Neural cell (in vitro differentiated cells): ENCODE data around the gene LZTS2.

ENCODE experiments used
- CTCF ChIP-seq: fragments of 450-650 bp; IDR thresholded peaks from 2 replicates; pipeline ENCODE4 v1.5.1; 2014; ENCODE audit warnings: antibody characterized with exemption, mild to moderate bottlenecking, moderate library complexity; ENCODE audit not compliant: poor library complexity, severe bottlenecking
- EP300 ChIP-seq: fragments of 450-650 bp; conservative IDR thresholded peaks from 2 replicates; pipeline ENCODE4 v1.6.1; 2014; ENCODE audit warnings: antibody characterized with exemption, mild to moderate bottlenecking, moderate library complexity; ENCODE audit not compliant: poor library complexity, severe bottlenecking
- EZH2 ChIP-seq: fragments of 200-600, 300-800 bp; shearing (Covaris generic), sonication (generic); IDR thresholded peaks from 2 replicates; pipeline ENCODE4 v1.6.1; 2014; ENCODE audit warnings: antibody characterized with exemption, low read length, borderline replicate concordance, mild to moderate bottlenecking; ENCODE audit not compliant: insufficient read depth, poor library complexity, severe bottlenecking
- MXI1 ChIP-seq: fragments of 450-650 bp; conservative IDR thresholded peaks from 2 replicates; pipeline ENCODE4 v1.6.1; 2014; ENCODE audit warnings: antibody characterized with exemption, mild to moderate bottlenecking; ENCODE audit not compliant: poor library complexity, severe bottlenecking
- POLR2AphosphoS5 ChIP-seq: IDR thresholded peaks from 2 replicates; pipeline ENCODE4 v1.6.1; 2012
- RAD21 ChIP-seq: fragments of 450-650 bp; conservative IDR thresholded peaks from 2 replicates; pipeline ENCODE4 v1.6.1; 2014; ENCODE audit warnings: antibody characterized with exemption, mild to moderate bottlenecking, moderate library complexity
- TAF1 ChIP-seq: IDR thresholded peaks from 2 replicates; pipeline ENCODE4 v1.6.1; 2012; ENCODE audit warnings: low read depth
- TF ChIP-seq, protein P1 (sequence below): IDR thresholded peaks from 2 replicates; pipeline ENCODE4 v1.6.1; 2012; ENCODE audit warnings: borderline replicate concordance

- TF ChIP-seq CTCF = no peak
- no peak for TF ChIP-seq POLR2AphosphoS5
- TF ChIP-seq TAF1 = no peak
- TF ChIP-seq EZH2 = no peak
- TF ChIP-seq EP300 = no peak
- TF ChIP-seq, protein P1, sequence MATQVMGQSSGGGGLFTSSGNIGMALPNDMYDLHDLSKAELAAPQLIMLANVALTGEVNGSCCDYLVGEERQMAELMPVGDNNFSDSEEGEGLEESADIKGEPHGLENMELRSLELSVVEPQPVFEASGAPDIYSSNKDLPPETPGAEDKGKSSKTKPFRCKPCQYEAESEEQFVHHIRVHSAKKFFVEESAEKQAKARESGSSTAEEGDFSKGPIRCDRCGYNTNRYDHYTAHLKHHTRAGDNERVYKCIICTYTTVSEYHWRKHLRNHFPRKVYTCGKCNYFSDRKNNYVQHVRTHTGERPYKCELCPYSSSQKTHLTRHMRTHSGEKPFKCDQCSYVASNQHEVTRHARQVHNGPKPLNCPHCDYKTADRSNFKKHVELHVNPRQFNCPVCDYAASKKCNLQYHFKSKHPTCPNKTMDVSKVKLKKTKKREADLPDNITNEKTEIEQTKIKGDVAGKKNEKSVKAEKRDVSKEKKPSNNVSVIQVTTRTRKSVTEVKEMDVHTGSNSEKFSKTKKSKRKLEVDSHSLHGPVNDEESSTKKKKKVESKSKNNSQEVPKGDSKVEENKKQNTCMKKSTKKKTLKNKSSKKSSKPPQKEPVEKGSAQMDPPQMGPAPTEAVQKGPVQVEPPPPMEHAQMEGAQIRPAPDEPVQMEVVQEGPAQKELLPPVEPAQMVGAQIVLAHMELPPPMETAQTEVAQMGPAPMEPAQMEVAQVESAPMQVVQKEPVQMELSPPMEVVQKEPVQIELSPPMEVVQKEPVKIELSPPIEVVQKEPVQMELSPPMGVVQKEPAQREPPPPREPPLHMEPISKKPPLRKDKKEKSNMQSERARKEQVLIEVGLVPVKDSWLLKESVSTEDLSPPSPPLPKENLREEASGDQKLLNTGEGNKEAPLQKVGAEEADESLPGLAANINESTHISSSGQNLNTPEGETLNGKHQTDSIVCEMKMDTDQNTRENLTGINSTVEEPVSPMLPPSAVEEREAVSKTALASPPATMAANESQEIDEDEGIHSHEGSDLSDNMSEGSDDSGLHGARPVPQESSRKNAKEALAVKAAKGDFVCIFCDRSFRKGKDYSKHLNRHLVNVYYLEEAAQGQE = no peak
- no peak for TF ChIP-seq MXI1
- TF ChIP-seq RAD21 = no peak
Observed at GRCh38 chr10:101014966-101015581, 15.5 kb downstream of the LZTS2 start.
